ENCODE data around the gene SLC39A11. TPM values are rescaled to one million over a fixed set of nuclear protein-coding genes. Genes with fewer than 3 reads are reported as not detected.
"Not testable (repeated sequence)": the region's sequence is repeated elsewhere in the genome, so short reads cannot be mapped to it uniquely, and the experiment has no call there.

Gene SLC39A11
- total RNA-seq, 1 experiment from 2014 or later, result 7.9 TPM

GRCh38 chr17:72658675-72659074 lies 433.8 kb downstream of the SLC39A11 start:
- peak; percentile 42 for DNase-seq (ENCODE audit: low read depth)

DNA sequence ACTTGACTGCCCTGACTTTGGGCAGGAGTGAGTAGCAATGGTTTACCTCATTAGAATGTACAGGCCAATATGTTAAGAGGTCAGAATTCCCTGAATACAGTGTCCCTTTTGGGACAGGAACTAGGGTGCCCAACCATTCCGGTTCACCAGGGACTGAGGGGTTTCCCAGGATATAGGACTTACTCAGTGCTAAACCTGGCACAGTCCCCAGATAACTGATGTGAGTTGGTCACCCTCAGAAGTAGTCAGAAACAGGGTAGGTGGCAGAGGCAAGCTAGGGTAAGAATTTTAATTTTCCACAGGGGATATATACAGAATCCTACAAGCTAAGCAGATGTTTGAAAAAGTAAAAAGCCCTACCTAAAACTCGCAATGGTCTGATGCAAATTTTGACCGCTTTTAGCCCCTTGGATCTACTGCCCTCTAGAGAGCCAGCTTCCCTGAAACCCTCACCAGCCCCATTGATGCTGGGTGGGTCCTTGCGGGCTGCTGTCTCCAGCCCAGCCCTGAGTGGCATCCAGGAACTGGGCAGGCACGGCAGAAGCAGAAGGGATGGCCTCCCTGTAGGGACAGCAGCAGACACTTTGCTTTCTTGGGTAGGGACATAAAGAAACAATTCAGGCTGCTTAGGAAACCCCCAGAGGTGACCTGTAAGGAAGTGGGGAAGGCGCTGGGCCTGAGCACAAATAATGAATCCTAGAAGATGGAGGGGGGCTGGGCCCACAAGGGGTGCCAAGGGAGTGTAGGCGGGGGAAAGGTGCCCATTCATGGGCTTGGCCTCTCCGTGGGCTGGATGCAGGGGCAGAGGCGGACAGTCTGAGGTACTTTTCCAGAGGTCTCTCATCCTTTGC lies 434.8 kb downstream of the SLC39A11 start:
- peak; percentile 70 for DNase-seq (ENCODE audit: low read depth)

GRCh38 chr17:72656130-72656763 lies 436.2 kb downstream of the SLC39A11 start:
- DNase-seq (ENCODE audit: low read depth), result peak; percentile 60

GRCh38 chr17:72654706-72655105 lies 437.8 kb downstream of the SLC39A11 start:
- peak; percentile 31 for DNase-seq (ENCODE audit: low read depth)

GRCh38 chr17:72651988-72652387 lies 440.5 kb downstream of the SLC39A11 start:
- DNase-seq (ENCODE audit: low read depth), result no peak

DNA sequence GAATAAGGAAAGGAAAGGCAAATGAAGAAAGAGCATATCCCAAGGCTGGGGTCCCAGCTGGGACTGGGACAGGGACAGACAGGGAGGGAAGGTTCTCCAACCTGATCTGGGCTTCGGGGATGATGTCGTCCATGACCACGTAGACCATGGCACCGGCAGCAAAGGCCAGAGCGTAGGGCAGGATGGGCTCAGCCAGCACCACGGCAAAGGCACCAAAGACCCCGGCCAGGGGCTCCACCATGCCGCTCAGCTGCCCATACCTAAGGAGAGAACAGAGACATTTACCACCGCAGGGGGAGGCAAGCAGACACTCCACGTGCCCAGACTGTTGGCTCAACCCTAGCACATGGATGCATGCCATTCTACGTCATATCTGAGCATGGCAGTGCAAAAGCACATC lies 443.8 kb downstream of the SLC39A11 start:
- DNase-seq (ENCODE audit: low read depth), result no peak

DNA sequence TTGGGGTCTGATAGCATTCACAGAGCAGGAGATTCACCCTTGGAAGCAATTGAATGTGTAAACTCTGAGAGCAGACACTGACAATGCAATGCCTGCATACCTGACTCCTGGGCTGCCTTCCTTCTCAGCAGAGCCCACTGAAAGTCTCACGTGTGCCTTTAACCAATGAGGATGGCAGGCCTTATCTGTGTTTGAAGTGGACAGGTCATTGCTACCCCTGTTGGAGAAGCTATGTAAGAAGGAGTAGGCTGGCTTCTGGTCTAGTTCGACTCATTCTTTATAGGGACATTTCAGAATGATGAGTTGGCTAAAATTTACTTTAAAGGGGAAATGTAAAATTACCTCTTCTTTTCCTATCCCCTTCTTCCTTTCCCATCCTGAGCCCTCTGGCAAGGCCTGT lies 446.3 kb downstream of the SLC39A11 start:
- DNase-seq (ENCODE audit: low read depth), result no peak

- DNase-seq (ENCODE audit: low read depth), result no peak
Measured at GRCh38 chr17:72644492-72644891, 448.0 kb downstream of the SLC39A11 start.

- DNase-seq (ENCODE audit: low read depth), result no peak
Measured at GRCh38 chr17:72643575-72644216, 448.8 kb downstream of the SLC39A11 start.

- DNase-seq (ENCODE audit: low read depth), result no peak
Measured at GRCh38 chr17:72642720-72643119, 449.8 kb downstream of the SLC39A11 start.

GRCh38 chr17:72640415-72641165 lies 451.9 kb downstream of the SLC39A11 start:
- no peak for DNase-seq (ENCODE audit: low read depth)

DNA sequence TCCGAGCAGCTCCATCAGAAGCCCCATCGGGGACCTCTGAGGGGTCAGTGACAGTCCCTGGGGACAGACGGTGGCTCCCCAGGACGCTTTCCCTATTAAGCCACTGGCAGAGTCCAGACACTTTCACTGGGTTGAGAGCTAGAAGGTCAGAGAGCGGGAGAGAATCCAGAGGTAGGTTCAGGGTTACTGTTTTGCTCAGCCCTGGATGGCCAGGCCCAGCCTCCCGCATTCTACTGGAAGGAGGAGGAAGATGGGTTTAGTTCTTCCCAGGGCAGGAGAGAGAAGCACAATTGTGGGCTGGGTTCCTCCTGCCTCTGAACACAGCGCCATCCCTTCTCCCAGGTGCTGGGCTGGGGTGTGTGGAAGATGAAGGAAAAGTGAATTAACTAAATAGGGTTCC lies 452.8 kb downstream of the SLC39A11 start:
- DNase-seq (ENCODE audit: low read depth), result no peak

GRCh38 chr17:72638932-72639331 lies 453.6 kb downstream of the SLC39A11 start:
- not testable (repeated sequence) for DNase-seq (ENCODE audit: low read depth)

- no peak for DNase-seq (ENCODE audit: low read depth)
Measured at GRCh38 chr17:72635034-72635635, 457.4 kb downstream of the SLC39A11 start.

- DNase-seq (ENCODE audit: low read depth), result no peak
Measured at GRCh38 chr17:72634621-72635020, 457.9 kb downstream of the SLC39A11 start.

DNA sequence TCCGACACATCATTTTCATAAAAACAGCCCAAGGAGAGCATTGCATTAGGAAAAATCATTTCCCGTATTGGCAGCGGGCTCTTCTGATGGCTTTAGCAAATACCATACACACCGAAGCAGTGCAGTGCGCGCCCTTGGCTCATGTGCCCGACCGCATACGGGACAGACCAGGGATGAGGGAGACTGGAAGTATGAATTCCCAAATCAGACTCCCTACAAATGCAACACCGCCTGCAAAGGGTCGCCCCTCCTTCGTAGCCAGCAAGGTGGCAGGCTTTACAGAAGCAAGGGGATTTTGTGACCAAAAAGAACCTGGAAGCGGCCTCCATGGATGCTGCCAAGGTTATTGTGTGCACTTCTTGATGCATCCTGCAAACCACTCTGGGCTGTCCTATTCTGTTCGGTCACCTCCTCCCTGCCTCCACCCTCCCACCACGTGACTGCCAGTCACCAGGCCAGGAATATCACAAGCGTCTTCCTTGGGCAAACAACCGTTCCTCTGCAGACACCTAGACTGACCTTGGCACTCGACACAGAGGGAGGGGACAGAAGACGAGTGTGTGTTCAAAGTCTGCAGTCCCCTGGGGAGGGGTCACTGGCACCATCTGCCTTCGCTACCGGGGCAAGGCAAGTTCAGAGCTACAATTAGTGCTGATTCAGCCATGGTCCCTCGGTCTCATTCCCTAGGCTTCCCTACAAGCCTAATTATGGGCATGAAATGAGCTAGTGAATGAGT lies 460.4 kb downstream of the SLC39A11 start:
- peak; percentile 64 for DNase-seq (ENCODE audit: low read depth)

DNA sequence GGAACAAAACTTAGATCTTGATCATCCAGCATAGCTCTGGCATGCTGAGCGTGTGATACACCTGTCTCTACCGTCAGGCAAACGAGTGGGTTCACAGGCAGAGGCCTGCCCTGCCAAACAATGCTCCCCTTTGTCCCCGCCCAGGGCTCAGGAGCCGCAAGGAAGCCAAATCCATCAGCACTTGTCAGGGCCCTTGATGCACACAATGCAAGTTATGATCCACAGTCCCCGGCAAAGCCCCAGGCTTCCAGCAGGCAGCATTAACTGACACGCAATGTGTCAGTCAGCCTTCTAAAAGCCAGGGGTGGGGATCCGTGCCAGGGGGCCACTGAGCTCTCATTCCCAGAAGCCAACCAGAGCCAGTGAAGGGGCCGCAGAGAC lies 460.9 kb downstream of the SLC39A11 start:
- peak; percentile 71 for DNase-seq (ENCODE audit: low read depth)

DNA sequence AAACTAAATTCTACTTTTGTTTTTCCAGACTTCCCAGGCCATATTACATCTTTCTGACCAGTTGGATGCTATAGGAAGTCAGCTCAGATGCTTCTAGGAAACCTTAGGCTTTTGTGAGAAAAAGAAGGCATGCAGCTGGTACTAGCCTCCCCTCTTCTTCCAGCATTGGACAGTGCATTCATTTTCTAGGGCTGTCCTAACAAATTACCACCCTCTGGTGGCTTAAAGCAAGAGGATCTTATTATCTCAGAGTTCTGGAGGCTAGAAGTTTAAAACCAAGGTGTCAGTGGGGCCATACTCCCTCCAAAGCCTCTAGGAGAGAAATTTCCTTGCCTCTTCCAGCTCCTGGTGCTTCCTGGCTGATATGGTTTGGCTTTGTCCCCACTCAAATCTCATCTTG lies 467.8 kb downstream of the SLC39A11 start:
- no peak for DNase-seq (ENCODE audit: low read depth)

GRCh38 chr17:72624226-72624625 lies 468.3 kb downstream of the SLC39A11 start:
- DNase-seq (ENCODE audit: low read depth), result no peak

DNA sequence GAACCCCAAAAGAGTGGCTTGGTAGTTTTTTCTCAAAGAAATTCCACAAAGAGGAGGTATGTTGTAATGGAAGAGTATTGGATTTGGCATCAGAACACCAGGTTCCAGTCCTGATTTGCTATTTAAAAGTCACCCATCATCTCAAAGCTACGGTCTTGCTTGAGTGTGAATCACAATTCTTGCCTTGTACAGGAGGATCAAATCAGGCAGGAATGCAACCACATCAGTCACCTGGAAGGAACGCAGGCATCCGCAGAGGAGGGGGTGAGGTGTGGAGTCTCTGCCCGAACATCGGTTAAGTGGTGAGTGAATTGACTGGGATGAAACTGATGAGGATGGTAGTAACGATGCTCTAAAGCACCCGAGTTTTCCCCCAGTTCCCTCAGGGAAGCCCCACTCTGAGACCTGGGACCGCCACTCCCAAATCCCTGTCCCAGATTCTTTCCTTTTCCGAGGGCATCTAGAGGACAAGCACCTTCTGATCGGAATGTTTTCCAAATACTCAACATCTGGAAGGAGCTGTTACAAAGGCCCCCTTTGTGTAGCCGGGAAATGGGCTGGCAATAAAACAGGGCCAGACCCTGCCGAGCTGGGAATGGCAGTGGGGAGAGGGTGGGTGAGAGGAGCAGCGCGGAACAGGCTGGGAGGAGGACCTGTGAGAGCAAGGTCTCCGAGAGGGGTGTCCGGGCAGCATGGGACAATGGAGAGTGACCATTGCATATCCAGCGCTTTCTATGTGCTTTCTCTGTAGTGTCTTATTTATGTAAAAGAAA lies 469.6 kb downstream of the SLC39A11 start:
- DNase-seq (ENCODE audit: low read depth), result peak; percentile 6

All from RPMI7951 (cell line).